Stimulated activated CD4-positive, alpha-beta T cell treated with anti-CD3 and anti-CD28 coated beads, Interleukin-12 subunit alpha, Interleukin-12 subunit beta, amount 100 ng/mL, for 24 hours (primary cell): ENCODE results near the gene TLR9.

ENCODE experiments used
- DNase-seq, 2 experiments: peaks; one replicate each; pipeline ENCODE4 v3.0.0-alpha.2; 2020; ENCODE audit warnings: low read depth in 2 of 2

Gene TLR9

DNA sequence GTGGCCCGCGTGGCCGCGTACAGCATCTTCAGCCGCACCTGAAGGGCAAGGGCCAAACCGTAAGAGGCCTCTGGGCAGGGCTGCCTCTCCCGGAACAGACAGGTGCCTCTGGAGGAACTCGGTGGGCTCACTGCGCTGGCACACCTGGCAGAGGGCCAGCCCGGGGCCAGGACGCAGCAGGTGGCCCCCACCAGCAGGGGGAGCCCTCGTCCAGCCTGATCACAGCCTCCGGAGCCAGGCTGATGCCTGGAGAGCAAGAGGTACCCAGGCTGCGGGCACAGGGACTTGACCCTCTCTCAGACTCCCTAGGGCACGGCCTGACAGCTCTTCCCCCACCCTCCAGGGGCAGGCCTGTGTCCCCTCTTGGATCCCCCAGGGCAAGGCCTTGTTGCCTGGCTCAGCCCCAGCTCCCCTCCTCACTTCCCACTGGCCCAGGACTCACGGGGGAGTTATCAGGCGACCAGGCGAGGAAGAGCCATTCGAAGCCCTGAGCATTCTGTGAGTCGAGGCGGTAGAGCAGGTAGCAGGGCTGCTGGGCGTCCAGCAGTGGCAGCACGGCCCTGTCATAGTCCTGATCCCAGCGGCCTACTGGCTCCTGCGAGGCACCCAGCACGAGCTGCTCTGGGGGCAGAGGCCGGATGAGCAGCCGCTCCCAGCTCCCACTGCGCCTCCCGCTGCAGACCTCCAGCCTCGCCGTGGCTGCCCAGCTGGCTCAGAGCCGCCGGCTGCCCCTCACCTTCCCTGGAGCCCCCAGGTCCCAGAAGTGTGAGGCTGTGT lies 6.2 kb upstream of the TLR9 start:
- DNase-seq = peak; percentile 75 to 86

DNA sequence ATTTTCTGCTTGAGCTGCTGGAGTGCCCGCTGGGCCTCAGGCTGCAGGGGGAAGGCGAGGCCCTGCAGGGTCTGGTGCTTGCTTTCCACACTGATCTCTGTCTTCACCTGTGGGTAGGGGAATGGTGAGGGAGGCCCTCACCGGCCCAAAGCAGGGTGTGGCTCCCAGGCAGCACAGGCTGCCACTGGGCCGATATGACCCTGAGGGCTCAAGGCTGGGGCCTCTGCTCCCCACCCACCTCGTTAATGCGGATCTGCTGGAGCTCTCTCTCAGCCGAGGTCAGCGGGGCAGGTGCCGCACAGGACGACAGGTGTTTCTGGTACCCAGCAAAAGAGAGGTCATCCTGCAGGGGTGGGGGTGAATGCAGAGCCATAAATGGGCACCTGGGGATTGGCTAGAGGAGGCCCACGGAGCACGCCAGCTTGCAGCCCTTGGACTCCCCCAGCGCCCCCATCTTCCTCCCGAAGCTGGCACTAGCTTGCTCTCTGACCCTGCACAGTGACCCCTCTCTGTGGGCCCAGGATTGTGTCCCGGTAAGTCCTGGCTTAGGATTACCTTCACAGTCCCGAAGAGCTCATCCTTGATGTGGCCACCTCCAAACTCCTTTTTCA lies 5.5 kb upstream of the TLR9 start:
- DNase-seq = no peak

DNA sequence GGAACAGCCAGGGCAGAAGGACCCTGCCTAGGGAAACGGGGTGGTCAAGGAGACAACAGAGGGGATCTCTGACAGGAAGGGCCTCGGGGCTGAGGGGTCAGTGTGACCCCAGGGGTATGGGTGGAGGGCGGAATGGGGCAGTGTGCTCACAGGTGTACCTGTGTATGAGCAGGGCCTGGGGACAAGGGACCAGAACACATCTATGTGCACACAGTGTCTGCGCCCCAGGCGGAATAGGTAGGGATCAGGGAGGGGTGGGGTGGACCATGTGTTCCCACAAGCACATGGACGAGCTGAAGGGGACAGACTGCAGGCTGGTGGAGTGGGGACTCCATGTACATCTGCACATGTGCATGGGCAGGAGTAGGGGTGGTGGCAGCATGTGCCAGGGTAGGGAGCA lies 5.0 kb upstream of the TLR9 start:
- no peak for DNase-seq

DNA sequence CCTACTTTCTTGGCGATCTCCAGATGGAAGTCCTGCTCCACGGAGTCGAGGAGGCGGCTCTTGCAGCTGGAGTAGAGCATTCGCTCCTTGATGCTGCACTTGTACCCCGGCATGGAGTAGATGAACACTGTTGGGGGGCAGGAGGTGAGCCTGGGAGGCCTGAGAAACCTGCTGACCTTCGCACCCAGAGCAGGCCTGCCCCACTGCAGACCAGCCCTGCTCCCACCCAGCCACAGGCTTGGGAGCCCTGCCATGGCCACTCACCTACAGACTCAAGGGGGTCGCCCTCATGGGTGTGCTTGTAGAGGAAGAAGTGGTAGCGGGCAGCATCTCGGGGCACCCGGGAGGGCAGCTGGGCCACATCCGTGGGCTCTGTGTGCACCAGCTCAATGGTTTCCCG lies 4.2 kb upstream of the TLR9 start:
- no peak for DNase-seq

DNA sequence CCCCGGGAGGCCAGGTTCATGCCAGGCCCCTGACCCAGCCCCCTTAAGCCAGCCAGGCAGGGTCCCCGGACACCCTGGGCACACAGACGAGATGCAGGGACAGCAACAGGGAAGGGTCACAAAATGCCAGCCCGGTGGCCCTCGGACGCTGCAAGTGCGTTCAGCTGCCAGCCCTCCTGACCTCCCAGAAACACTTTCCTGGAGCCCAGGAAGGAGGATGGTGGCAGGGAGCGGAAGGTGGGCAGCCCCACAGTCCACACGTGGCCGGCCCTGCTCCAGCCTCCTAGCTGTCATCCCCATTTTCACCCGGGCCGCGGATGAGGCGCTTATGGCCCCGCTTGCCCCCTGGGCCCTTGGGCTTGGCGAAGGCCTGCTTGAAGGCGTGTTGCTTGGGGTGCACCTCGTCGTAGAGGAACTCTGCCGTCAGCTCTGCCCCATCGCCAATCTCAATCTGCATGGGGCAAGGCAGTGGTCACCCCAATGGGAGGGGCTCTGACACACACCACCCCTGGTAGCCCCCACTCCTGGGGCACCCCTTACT lies 3.4 kb upstream of the TLR9 start:
- no peak for DNase-seq

DNA sequence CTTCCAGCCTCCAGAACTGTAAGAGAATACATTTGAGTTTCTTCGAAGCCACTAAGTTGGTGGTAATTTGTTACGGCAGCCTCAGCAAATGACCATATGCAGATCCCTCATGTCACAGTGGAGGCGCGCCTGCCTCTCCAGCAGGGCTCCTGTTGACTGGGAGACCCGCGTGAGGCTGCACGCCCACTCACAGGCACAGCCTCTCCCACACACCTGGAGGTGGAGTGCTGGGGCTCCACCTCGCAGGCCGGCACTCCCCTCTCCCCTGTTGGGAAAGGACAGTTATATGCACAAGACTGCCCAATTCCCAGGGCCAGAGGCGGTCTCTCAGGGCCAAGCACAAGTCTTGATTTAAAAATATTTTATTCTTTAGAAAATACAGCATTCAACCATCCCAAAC lies 2.8 kb upstream of the TLR9 start:
- no peak for DNase-seq

DNA sequence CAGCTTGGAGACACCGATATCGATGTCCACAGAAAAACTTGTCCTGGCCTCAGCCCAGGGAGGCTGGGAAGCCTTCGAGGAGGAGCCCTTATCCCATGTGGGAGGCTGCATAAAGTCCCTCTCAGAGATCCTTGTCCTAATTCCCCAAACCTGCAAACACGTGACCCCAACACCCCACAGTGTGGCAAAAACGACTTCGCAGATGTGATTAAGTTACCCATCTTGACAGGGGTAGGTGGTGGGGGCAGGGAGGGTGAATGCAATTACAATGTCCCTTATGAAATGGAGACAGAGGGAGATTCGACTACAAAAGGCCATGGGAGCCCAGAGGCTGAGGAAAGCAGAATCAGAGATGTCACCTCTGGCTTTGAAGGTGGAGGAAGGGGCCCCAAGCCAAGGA lies 2.3 kb upstream of the TLR9 start:
- DNase-seq = no peak

DNA sequence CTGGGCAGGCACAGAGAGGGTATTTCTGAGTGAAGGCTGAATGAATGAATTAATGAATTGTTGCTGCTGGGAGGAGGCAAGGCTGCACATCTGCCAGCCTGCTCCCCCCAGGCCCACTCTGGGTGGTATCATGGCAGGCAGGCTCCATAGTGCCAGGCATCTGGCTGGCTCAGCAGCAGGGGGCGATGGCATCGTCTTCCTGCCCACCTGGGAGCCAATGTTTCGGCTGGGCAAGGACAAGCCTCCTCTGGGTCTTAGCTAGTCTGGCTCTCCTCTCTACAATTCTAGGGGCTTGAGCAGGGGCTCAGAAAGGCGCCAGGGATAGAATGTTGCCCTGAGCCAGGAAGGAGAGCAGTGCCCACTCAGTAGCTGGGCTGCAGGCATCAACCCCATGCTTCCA lies 1.7 kb upstream of the TLR9 start:
- no peak for DNase-seq

DNA sequence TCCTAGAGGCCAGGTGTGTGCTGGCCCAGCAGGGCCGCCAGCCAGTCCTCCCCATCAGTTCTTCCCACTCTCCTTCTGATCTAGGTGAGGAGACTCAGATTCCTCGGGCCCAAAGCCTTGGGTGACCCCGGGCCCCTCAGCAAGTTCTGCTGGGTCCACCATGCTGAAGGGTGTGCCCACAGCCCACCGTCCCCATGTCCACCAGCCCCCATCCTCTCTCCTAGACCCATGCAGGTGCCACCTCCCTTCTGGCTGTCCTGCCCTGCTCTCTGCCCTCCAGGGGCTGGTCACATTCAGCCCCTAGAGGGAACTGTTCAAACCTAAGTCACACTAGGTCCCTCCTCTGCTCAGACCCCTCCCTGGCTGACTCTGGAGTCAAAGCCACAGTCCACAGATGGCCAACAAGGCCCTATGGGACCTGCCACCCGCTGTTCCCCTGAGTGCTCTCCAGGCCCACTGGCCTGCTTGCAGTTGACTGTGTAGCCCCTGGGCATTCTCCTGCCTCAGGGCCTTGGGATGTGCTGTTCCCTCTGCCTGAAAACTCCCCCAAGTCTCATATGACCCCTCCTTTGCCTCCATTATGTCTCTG lies 878 bp upstream of the TLR9 start:
- no peak for DNase-seq

DNA sequence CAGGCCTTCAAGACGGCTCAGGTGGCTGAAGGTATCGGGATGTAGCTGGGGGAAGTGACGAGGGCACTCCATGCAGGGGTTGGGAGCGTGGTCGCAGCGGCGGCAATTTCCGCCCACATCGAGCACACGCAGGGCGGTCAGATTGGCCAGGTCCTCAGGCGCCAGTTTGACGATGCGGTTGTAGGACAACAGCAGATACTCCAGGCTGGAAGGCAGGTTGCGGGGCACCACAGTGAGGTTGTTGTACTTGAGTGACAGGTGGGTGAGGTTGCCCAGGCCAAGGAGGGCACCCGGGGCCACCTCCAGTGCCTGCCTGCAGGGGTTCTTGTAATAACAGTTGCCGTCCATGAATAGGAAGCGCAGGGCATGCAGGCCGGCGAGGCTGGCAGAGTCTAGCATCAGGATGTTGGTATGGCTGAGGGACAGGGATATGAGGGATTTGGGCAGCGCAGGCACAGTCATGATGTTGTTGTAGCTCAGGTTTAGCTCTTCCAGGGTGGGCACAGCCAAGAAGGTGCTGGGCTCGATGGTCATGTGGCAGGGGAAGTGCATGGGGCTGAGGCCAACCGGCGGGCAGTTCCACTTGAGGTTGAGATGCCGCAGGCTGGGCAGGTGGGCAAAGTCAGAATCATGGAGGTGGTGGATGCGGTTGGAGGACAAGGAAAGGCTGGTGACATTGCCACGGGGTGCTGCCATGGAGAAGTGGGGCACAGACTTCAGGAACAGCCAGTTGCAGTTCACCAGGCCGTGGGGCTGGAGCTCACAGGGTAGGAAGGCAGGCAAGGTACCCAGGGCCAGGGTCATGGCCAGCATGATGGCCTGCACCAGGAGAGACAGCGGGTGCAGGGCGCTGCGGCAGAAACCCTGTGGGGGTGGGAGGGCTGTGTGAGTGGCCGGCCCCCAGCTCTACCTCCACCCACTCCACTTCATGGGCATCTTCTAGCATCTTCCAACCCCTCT lies 1.7 kb downstream of the TLR9 start:
- DNase-seq = no peak

DNA sequence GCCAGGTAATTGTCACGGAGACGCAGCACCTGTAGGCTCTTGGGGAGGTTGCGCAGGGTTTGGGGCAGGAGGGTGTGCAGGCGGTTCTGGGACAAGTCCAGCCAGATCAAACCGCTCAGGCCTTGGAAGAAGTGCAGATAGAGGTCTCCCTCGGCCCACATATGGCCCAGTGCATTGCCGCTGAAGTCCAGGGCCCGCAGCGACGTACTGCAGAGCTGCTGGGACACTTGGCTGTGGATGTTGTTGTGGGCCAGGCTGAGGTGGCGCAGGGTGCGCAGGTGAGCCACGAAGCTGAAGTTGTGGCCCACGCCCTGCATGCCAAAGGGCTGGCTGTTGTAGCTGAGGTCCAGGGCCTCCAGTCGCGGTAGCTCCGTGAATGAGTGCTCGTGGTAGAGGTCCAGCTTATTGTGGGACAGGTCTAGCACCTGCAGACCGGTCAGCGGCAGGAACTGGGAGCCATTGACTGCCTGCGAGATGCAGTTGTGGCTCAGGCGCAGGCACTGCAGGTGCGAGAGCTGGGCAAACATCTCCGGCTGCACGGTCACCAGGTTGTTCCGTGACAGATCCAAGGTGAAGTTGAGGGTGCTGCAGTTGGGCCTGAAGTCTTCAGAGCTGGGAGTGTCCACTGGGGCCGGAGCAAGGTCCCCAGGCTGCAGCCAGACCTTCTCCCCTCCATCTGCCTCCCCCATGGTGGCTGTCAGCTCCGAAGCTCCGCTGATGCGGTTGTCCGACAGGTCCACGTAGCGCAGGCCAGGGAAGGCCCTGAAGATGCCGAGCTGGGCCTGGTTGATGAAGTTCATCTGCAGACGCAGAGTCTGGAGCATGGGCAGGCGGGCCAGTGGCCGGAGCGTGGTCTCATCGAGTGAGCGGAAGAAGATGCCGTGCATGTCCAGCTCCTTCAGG lies 2.9 kb downstream of the TLR9 start:
- no peak for DNase-seq

DNA sequence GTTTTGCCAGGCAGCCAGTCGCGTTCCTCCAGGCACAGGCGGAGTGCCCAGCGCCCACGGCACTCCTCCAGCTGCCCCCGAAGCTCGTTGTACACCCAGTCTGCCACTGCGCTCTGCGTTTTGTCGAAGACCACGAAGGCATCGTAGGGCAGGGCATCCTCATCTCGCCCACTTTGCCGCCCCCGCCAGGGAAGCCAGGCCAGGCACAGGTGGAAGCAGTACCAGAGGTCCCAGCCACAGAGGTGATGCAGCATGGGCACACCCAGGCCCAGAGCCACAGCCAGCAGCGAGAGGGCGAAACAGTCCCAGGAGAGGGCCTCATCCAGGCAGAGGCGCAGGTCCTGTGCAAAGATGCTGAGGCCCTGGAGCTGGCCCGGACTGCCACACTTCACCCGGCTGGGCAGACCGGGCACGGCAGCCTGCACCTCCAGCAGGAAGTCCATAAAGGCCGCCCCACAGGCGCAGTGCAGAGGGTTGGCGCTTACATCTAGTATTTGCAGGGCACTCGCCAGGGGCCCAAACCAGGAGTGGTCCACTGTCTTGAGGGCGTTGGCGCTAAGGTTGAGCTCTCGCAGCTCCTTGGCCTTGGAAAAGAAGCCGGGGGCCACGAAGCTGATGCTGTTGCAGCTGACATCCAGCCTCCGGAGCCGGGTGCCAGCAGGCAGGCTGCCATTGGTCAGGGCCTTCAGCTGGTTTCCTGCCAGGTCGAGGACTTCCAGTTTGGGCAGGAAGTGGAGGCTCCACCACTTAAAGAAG lies 3.7 kb downstream of the TLR9 start:
- DNase-seq = no peak

DNA sequence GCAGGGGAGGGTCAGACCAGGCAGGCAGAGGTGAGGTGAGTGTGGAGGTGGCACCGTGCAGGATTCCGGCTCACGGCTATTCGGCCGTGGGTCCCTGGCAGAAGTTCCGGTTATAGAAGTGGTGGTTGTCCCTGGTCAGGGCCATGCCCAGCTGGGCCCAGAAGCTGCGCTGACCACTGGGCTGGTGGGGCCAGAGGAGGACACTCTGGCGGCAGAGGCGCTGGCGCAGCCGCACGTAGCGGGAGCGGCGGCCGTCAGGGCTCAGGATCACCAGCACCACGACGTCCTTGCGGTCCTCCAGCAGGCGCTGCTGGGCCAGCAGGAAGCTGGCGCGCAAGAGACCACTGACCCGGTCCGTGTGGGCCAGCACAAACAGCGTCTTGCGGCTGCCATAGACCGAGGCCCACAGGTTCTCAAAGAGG lies 4.3 kb downstream of the TLR9 start:
- DNase-seq = no peak

DNA sequence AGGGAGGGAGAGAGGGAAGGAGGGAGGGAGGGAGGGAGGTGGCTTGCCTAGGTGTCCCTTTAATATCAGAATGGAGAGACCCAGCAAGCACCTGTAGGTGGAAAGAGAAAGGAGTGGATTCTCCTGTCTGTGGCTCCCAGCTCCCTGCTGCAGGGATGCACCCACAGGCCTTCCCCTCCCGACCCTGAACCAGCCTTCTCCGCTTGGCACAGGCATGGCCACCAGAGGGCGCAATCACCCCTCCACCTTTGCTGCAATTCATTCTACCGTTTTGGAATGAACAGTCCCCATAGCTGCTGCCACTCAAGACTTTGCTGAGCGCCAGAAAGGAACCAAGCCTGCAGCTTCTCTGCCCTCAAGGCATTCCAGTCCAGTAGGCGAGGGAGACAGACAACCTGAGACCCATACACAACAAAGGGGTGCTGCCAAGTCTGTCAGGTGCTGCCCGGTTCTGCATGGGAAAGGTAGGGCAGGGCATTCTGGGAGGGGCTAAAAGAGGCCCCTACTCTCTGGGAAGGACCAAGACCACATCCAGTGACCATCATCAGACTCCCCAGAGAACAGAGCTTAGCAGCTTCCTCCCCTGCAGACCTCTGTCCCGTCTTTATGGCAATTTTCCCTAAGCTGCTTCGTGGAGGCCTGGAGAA lies 4.9 kb downstream of the TLR9 start:
- peak; percentile 78 to 92 for DNase-seq

DNA sequence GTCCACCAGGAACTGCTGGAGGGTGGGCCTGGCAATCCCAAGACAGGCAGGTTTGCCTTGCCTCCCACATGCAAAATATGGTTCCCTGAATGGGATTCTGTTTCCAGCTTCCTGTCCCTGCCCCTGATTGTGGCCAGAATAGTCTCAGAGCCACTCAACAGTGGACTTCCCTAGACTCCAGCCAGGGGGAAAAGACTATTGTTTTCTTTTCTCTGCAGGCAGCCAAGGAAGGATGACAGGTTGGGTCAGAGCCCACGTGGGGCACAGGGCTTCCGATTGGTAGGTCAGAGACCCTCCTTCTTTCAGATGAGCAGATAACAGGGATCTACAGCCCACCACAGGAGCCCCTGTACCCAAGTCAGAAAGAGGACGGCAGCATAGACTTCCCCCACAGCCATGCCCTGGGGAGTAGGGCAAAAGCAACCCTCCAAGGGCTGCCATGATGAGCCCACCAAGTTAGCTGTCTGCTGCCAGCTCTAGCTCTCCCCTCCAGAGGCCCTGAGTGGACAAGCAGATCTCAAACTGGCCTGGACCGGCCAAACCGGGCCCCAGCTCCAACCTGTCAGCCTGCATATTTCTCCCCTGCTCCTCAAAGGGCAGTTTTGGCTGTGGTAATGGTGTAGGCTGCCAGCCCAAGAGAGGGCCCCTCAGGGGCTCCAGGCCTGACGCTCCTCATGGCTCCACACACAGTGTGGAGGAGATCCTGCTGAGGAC lies 6.4 kb downstream of the TLR9 start:
- no peak for DNase-seq

DNA sequence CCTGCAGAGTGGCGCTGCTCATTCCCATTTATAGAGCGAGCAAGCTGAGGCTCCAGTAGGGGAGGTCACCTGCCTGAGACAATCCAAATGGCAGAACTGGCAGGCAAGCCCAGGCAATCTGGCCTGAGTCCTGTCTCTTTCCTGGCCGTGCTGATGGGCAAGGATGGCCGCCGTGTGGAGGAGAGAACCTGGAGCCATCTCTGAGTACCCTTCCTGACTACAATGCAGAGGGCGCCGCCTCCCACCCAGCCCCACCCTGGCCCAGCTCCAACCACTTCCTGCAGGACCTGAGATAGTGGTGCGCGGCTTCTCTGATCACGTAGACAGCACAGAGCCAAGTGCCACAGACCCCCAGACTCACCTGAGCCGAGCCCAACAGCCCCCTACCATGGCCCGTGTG lies 7.0 kb downstream of the TLR9 start:
- DNase-seq = no peak

DNA sequence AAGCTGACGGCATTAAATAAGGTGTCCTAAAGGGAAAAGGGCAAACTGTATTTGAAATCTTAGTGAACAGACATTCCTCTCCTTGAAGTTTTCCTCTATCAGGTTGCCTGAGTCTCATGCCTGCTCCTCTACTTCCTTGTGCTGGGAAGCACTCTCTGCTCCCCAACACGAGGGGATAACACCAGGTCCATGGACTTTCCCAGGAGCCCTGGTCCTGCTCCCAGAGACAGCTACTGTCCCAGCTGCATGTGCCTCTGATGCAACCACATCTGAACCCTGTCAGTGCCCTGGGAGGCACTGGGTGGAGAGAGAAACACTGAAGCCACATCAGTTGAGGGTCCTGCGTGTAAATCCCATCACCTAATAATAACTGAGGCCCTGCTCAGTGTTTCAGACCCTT lies 7.4 kb downstream of the TLR9 start:
- no peak for DNase-seq

DNA sequence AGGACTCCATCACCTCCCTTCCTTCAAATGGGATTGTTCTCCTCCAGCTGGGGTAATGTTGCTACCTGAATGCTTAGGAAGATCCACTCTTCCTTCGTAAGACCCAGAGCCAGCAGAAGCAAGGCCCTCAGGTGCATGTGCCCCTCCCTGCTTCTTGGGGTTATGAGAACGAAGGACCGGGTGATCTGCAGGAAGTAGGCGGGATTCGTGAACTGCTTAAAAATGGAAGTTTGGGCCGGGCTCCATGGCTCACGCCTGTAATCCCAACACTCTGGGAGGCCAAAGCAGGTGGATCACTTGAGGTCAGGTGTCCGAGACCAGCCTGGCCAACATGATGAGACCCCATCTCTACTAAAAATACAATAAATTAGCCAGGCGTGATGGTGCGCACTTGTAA lies 8.0 kb downstream of the TLR9 start:
- DNase-seq = no peak
